Fibroblast of lung (primary cell): ENCODE data around the gene LARP4B. TPM values are rescaled to one million over a fixed set of nuclear protein-coding genes. Genes with fewer than 3 reads are reported as not detected.

ENCODE experiments used
- DNase-seq, 2 donors: peaks; one replicate each; pipeline versions ENCODE4 v3.0.0 to v3.0.0-alpha.2; 2010; ENCODE audit warnings: low read depth in 2 of 2
- H2AFZ ChIP-seq: 2 replicates; pipeline ENCODE4 v1.5.1; 2012; ENCODE audit warnings: low read length, control low read depth, inconsistent platforms
- H3K27ac ChIP-seq: 2 replicates; pipeline ENCODE4 v1.5.1; 2011; ENCODE audit warnings: low read length, control low read depth; ENCODE audit not compliant: insufficient read depth
- H3K27me3 ChIP-seq: 2 replicates; pipeline ENCODE4 v1.5.1; 2011; ENCODE audit warnings: mild to moderate bottlenecking, low read length; ENCODE audit not compliant: control insufficient read depth, insufficient read depth
- H3K36me3 ChIP-seq: 2 replicates; pipeline ENCODE4 v1.5.1; 2011; ENCODE audit warnings: low read length; ENCODE audit not compliant: control insufficient read depth, insufficient read depth
- H3K4me1 ChIP-seq: 2 replicates; pipeline ENCODE4 v1.5.1; 2011; ENCODE audit warnings: low read length; ENCODE audit not compliant: control insufficient read depth, insufficient read depth; ENCODE audit errors: extremely low read depth
- H3K4me2 ChIP-seq: 2 replicates; pipeline ENCODE4 v1.5.1; 2011; ENCODE audit warnings: low read length, control low read depth; ENCODE audit not compliant: insufficient read depth; ENCODE audit errors: extremely low read depth
- H3K4me3 ChIP-seq, 4 experiments: fragments of 200-600 bp in 1 of 4; sonication (generic) in 1 of 4; replicated peaks in 1 of 4; 2 replicates each; pipeline ENCODE4 v1.5.1; 2011 to 2016; ENCODE audit warnings: low read length in 4 of 4, low read depth in 3 of 4, mild to moderate bottlenecking in 3 of 4, control low read depth in 2 of 4, inconsistent platforms in 1 of 4, mixed read lengths in 1 of 4; ENCODE audit not compliant: insufficient read depth in 1 of 4; ENCODE audit errors: control extremely low read depth in 1 of 4
- H3K79me2 ChIP-seq: 2 replicates; pipeline ENCODE4 v1.5.1; 2012; ENCODE audit warnings: mild to moderate bottlenecking, low read length, inconsistent platforms; ENCODE audit not compliant: control insufficient read depth, insufficient read depth
- H3K9ac ChIP-seq: 2 replicates; pipeline ENCODE4 v1.5.1; 2011; ENCODE audit warnings: mild to moderate bottlenecking, low read length, control low read depth; ENCODE audit not compliant: insufficient read depth
- H3K9me3 ChIP-seq: 2 replicates; pipeline ENCODE4 v1.5.1; 2012; ENCODE audit warnings: low read depth, low read length; ENCODE audit not compliant: control insufficient read depth, insufficient read depth
- H4K20me1 ChIP-seq: 2 replicates; pipeline ENCODE4 v1.5.1; 2011; ENCODE audit warnings: low read length; ENCODE audit not compliant: control insufficient read depth, insufficient read depth; ENCODE audit errors: extremely low read depth
- EZH2 ChIP-seq: IDR thresholded peaks from 2 replicates; pipeline ENCODE4 v1.5.1; 2012; ENCODE audit warnings: low read length, control low read depth, mild to moderate bottlenecking; ENCODE audit errors: missing control alignments
- polyA plus RNA-seq, 2 donors: library from polyadenylated mRNA; depleted of rRNA in 1 of 2; stranded (reverse) in 1 of 2; unstranded in 1 of 2; fragments of >200 nt; gene quantifications; 2 replicates each; pipeline ENCODE4 v1.2.1, GENCODE V29; 2011 to 2012; ENCODE audit warnings: missing spikeins in 1 of 2
- total RNA-seq: library from RNA; depleted of rRNA; stranded (reverse); fragments of >200 nt; gene quantifications from 2 replicates; pipeline ENCODE4 v1.2.1, GENCODE V29; 2014
- TF ChIP-seq, protein P1 (sequence below), 2 donors: IDR thresholded peaks in 1 of 2; conservative IDR thresholded peaks in 1 of 2; 1 replicate in 1 of 2; 2 replicates in 1 of 2; pipeline ENCODE4 v1.5.1; 2011 to 2012; ENCODE audit warnings: low read length in 2 of 2, control low read depth in 1 of 2, inconsistent platforms in 1 of 2, low read depth in 1 of 2, mild to moderate bottlenecking in 1 of 2

LARP4B gene
- total and polyA plus RNA-seq, 2 donors (not counting 1 experiment from before 2014, with no cell fraction given), result 25.4 to 38.6 TPM

DNA sequence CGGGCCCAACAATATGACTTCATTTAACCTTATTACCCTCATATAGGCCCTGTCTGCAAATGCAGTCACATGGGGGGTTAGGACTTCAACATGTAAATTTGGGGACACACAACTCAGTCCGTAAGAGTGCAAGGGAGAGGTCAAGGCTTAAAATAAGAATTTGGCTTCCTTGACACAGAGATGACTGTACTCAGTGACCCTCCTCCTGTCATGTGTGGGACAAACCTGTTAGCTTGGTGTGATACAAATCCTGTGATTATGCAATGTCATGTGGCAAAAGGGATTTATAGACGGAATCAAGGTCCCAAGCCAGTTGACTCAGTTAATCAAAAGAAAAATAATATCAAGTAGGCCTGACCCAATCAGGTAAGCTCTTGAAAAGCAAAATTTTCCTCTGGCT is 30.8 kb upstream of the LARP4B start:
- no peak overlapping the region for H2AFZ ChIP-seq
- TF ChIP-seq, protein P1, sequence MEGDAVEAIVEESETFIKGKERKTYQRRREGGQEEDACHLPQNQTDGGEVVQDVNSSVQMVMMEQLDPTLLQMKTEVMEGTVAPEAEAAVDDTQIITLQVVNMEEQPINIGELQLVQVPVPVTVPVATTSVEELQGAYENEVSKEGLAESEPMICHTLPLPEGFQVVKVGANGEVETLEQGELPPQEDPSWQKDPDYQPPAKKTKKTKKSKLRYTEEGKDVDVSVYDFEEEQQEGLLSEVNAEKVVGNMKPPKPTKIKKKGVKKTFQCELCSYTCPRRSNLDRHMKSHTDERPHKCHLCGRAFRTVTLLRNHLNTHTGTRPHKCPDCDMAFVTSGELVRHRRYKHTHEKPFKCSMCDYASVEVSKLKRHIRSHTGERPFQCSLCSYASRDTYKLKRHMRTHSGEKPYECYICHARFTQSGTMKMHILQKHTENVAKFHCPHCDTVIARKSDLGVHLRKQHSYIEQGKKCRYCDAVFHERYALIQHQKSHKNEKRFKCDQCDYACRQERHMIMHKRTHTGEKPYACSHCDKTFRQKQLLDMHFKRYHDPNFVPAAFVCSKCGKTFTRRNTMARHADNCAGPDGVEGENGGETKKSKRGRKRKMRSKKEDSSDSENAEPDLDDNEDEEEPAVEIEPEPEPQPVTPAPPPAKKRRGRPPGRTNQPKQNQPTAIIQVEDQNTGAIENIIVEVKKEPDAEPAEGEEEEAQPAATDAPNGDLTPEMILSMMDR (conservative IDR thresholded peaks at IDR 0.05 in 1 of 2, IDR thresholded peaks at IDR 0.05 in 1 of 2; ENCODE audit: low read depth in 1 of 2, low read length in 2 of 2), result no peak
- TF ChIP-seq EZH2, result no peak
- no peak overlapping the region for H3K4me3 ChIP-seq
- H3K4me2 ChIP-seq, result no peak overlapping the region
- peaks cover 2% of the 10 kb centered on the region for H3K4me1 ChIP-seq
- H3K27ac ChIP-seq, result no peak overlapping the region
- no peaks in the 10 kb centered on the region for H3K9me3 ChIP-seq
- no peaks in the 10 kb centered on the region for H3K36me3 ChIP-seq
- H3K79me2 ChIP-seq, result no peaks in the 10 kb centered on the region
- H4K20me1 ChIP-seq, result no peaks in the 10 kb centered on the region
- no peaks in the 10 kb centered on the region for H3K27me3 ChIP-seq
- H3K9ac ChIP-seq, result no peak overlapping the region
- DNase-seq, result no peak

DNA sequence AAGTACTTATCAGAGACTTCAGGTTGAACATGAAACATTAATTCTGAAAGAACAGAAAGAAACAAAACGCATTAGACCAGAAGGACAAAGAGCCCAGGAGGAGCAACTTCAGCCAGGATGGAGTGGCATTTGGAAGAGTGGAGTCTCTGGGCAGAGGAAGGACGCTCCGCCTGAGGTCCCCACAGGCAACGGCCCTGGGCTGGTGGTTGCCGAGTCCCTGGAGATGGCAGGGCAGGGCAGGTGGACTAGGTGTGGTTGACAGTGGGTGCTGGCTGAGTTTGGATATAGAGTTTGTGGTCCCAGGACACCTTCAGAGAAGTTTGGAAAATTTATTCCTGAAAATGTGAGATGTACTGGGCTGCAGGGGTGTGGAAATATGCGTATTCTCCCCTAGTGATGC is 27.4 kb upstream of the LARP4B start:
- no peak overlapping the region for H3K27ac ChIP-seq
- no peaks in the 10 kb centered on the region for H4K20me1 ChIP-seq
- TF ChIP-seq, protein P1 (conservative IDR thresholded peaks at IDR 0.05 in 1 of 2, IDR thresholded peaks at IDR 0.05 in 1 of 2; ENCODE audit: low read depth in 1 of 2, low read length in 2 of 2), result no peak
- H3K9me3 ChIP-seq, result no peaks in the 10 kb centered on the region
- H3K4me1 ChIP-seq, result no peaks in the 10 kb centered on the region
- no peak overlapping the region for H3K4me3 ChIP-seq
- no peak overlapping the region for H3K9ac ChIP-seq
- peaks cover 3% of the 10 kb centered on the region for H3K27me3 ChIP-seq
- no peak for DNase-seq
- H3K36me3 ChIP-seq, result no peaks in the 10 kb centered on the region
- no peak overlapping the region for H3K4me2 ChIP-seq
- no peak overlapping the region for H2AFZ ChIP-seq
- no peaks in the 10 kb centered on the region for H3K79me2 ChIP-seq

DNA sequence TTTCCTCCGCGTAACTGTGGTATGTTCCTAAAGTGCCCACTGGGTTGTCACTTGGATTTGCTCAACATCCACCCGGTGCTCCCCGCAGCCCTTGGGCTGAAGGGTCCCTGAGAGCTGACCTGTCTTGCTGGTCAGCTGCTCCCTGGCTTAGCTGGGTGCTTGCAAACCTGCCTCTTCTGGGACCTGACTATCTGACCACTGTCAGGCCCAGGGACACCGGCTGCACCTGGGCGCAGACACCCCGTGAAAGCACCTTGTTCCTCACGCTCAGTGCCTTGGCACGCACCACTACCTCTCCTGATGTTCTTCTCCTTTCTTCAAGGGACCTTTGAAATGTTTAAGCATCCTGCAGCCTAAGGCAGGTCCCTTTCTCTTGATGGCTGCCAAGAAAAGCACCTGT is 26.6 kb upstream of the LARP4B start:
- H3K36me3 ChIP-seq, result no peaks in the 10 kb centered on the region

More for the DNA sequence above, 26.6 kb upstream of the LARP4B start:
- peaks cover 5% of the 10 kb centered on the region for H3K27me3 ChIP-seq
- H3K9ac ChIP-seq, result no peak overlapping the region
- no peak overlapping the region for H2AFZ ChIP-seq
- no peak for DNase-seq
- H3K9me3 ChIP-seq, result no peaks in the 10 kb centered on the region
- H3K4me2 ChIP-seq, result no peak overlapping the region
- H3K27ac ChIP-seq, result no peak overlapping the region
- H3K4me1 ChIP-seq, result no peaks in the 10 kb centered on the region
- TF ChIP-seq, protein P1 (conservative IDR thresholded peaks at IDR 0.05 in 1 of 2, IDR thresholded peaks at IDR 0.05 in 1 of 2; ENCODE audit: low read depth in 1 of 2, low read length in 2 of 2), result no peak
- TF ChIP-seq EZH2, result no peak
- no peaks in the 10 kb centered on the region for H3K79me2 ChIP-seq
- no peaks in the 10 kb centered on the region for H4K20me1 ChIP-seq
- no peak overlapping the region for H3K4me3 ChIP-seq
